Measurements from ENCODE around the gene FSTL4. TPM values are rescaled to one million over a fixed set of nuclear protein-coding genes. Genes with fewer than 3 reads are reported as not detected.

The FSTL4 gene
- total and polyA plus RNA-seq, 12 donors = 0.01 to 0.42 (median 0.38) TPM; not detected in 6

DNA sequence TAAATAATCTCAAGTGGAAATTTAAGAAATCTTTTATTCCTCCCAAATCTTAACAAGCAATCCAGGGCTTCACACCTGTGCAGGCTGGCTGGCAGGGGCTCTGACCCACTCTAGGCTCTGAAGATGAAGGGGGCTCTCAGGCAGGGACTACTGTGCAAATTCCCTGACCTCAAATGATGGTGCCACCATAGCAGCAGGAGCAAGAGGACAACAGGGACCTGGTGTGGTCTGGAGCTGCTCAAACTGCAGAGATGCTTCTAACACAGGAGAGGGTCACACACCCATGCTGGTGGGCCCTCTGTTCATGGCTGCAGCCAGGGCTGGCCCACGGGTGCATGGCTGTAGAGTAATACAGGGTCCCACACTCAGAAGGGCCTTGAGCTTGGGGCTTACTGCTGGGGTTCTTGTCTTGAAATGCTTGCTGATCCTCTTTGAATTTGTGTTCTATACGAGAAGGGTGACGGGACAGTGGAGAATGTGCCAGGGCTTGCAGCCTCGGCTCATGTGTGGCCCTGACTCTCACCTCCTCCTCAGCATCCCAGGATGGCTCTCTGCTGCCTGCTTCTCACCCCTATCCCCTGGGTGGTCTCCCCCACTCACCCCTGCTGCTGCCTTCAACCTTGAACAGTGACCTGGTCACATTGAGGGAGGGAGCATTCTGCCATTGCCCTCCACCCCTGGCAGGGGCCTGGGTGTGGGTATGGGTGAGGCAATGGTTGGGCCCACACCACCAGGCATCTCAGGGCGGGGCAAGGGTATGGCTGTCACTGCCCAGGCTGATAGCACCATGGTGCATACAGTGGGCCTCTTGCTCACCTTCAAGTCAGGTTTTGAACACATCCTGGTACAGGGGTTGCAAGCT is 191.7 kb downstream of the FSTL4 start:
- TF ChIP-seq, protein P1, sequence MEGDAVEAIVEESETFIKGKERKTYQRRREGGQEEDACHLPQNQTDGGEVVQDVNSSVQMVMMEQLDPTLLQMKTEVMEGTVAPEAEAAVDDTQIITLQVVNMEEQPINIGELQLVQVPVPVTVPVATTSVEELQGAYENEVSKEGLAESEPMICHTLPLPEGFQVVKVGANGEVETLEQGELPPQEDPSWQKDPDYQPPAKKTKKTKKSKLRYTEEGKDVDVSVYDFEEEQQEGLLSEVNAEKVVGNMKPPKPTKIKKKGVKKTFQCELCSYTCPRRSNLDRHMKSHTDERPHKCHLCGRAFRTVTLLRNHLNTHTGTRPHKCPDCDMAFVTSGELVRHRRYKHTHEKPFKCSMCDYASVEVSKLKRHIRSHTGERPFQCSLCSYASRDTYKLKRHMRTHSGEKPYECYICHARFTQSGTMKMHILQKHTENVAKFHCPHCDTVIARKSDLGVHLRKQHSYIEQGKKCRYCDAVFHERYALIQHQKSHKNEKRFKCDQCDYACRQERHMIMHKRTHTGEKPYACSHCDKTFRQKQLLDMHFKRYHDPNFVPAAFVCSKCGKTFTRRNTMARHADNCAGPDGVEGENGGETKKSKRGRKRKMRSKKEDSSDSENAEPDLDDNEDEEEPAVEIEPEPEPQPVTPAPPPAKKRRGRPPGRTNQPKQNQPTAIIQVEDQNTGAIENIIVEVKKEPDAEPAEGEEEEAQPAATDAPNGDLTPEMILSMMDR (IDR thresholded peaks at IDR 0.05) = no peak
- Histone ChIP-seq H3K27ac (no peak overlapping the region), H3K4me3 (no peak overlapping the region), H3K27me3 (peaks cover 0 to 23% (median 6%) of the 10 kb centered on the region in 7 donors), H3K9me3 (peaks cover 0 to 6% (median 0%) of the 10 kb centered on the region in 11 donors), H3K36me3 (no peaks in the 10 kb centered on the region), H3K4me1 (peaks cover 0 to 7% (median 0%) of the 10 kb centered on the region in 9 donors)
- DNase-seq = no peak
- 77 to 81% methylated on average over 5 of the region's 5 CpGs for WGBS, 2 donors
- ATAC-seq = peak in 1 of 8 donors; percentile 40
- intact Hi-C loops (cut with DNase I) = loop anchor here (5.0 to 10.0 kb wide), 9 partner anchors 184 to 524 kb away; partner anchors contain the start of gene FSTL4 (in 8 of the 10)

DNA sequence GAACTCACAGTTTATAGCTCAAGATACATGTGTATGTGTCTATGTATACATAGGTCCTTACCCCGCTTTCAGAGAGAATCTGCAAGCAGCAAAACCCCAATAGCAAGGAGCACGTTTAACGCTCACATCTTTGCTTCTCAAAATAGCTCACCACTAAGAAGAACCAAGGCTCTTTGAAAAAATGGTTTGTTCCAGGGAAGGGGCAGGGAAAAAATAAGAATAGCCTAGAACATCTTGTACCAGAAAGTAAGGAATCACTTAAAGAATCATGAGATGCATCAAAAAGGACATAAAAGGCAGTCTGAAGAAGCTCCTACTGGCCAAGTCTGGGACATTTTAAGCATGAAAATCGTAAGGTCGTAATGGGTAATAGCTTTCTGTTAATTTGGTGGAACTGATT is 196.4 kb downstream of the FSTL4 start:
- Histone ChIP-seq H3K4me1 (no peaks in the 10 kb centered on the region), H3K27ac (no peak overlapping the region), H3K36me3 (no peaks in the 10 kb centered on the region), H3K9me3 (peaks cover 0 to 6% (median 0%) of the 10 kb centered on the region in 11 donors), H3K4me3 (no peak overlapping the region), H3K27me3 (peaks cover 0 to 45% (median 19%) of the 10 kb centered on the region in 7 donors)
- ATAC-seq = no peak
- no peak for DNase-seq
- TF ChIP-seq, protein P1 (IDR thresholded peaks at IDR 0.05) = no peak
- intact Hi-C loops (cut with DNase I) = no loop called here
- 86 to 89% methylated on average over 5 of the region's 5 CpGs for WGBS, 2 donors

DNA sequence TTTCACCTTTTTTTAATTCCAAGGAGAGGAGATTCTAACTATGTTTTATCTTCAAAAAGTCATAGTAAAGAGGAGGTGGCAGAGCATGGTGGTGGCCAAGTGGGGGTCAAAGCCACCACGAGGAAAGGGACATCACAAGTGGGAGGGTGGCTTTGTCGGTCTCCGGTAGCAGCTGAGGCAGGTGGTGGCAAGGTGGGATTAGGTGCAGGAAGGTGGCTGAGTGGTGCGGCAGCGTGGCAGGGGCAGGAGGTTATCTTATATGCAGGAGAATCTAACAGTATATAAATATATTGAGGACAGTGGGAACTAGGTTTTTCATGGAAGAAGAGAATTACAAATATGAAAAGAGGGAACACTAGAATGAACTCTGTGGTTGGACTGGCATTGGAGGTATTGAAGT is 196.8 kb downstream of the FSTL4 start:
- TF ChIP-seq, protein P1 (IDR thresholded peaks at IDR 0.05) = no peak
- ATAC-seq (no peak), DNase-seq (no peak)
- Histone ChIP-seq H3K9me3 (peaks cover 0 to 6% (median 0%) of the 10 kb centered on the region in 11 donors), H3K27me3 (peaks cover 0 to 45% (median 23%) of the 10 kb centered on the region in 7 donors), H3K4me3 (no peak overlapping the region), H3K27ac (no peak overlapping the region), H3K36me3 (no peaks in the 10 kb centered on the region), H3K4me1 (no peaks in the 10 kb centered on the region)
- WGBS, 2 donors = 84 to 87% methylated on average over 5 of the region's 5 CpGs
- intact Hi-C loops (cut with DNase I) = no loop called here

DNA sequence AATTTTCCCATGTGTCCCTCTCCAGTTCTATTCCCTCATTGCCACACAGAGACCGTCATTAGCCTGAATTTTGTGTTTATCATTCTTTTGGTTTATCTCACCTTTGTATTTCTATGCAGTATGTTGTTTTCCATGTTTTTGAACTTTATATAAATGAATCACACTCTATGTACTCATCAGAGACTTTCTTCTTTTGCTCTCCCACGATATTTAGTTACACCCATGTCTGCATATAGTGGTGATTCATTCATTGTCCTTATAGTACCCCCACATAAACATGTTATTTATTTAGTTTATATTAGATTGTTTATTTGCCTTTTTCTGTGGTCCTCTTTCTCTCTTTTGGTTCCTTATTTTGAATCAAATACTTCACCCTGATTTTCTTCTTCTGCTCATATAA is 199.7 kb downstream of the FSTL4 start:
- Histone ChIP-seq H3K36me3 (no peaks in the 10 kb centered on the region), H3K4me1 (no peaks in the 10 kb centered on the region), H3K4me3 (no peak overlapping the region), H3K9me3 (peaks cover 0 to 6% (median 0%) of the 10 kb centered on the region in 11 donors), H3K27ac (no peak overlapping the region), H3K27me3 (peaks cover 0 to 49% (median 31%) of the 10 kb centered on the region in 7 donors)
- TF ChIP-seq, protein P1 (IDR thresholded peaks at IDR 0.05) = no peak
- 77 to 78% methylated on average over 2 of the region's 2 CpGs for WGBS, 2 donors
- no peak for DNase-seq
- ATAC-seq = no peak
- intact Hi-C loops (cut with DNase I) = no loop called here

All from heart right ventricle (tissue), 16 donors.